HG03064 (cell line): ENCODE data around the gene ATP5F1B.

Experiments used
- ATAC-seq: cut with Tn5 transposase; IDR thresholded peaks from one replicate; pipeline ENCODE4 v1.9.1; 2021; ENCODE audit warnings: low read depth; ENCODE audit not compliant: unreplicated experiment

Gene ATP5F1B

DNA sequence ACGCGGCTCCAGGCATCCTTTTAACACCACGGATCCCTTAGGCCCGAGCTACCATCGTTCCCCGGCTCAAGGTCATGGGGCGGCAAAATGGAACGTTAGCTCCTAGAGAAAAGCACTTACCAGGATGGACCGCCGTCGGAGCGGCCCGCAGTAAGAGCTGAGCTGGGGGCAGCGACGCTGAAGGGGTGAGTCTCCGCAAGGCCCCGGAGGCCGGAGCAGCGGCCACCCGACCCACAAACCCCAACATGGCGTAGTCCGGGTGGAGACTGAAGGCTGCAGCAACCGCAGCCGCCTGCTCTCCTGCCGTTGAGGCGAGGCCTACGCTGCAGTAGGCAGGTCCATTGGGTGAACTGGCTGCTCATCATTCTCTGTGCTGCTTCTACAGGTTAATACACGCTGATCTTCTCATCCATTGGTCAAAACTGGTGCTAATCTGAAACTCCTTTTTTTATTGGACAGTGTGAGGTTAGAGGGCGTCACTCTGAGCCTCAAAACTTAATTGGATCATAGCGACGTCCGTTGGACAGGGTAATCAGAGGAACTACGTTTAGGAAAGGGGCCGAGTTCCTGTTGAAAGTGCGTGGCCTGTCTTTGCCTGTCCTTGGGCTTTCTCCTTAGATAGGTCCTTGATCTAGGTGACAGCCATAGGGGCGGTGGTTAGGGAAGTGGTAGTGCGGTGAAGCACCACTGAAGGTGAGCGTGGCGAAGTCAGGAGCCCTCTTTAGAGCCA is at the start of gene ATP5F1B:
Gene ATP5F1B (minus strand): TSS at position 268 of the 730 bp plus-strand sequence. CDS start 21 bp downstream, at position 247.
- ATAC-seq: peak; percentile 97

DNA sequence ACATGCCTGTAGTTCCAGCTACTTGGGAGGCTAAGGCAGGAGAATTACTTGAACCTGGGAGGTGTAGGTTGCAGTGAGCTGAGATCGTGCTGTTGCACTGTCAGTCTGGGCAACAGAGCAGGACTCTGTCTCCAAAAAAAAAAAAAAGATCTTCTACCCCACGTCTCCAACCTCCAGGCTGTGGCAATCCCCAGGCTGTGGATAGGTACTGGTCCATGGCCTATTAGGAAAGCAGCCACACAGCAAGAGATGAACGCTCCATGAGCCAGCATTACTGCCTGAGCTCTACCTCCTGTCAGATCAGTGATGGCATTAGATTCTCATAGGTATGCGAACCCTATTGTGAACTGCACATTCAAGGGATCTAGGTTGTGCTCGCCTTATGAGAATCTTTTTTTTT is 48.4 kb upstream of the ATP5F1B start:
- ATAC-seq: no peak

DNA sequence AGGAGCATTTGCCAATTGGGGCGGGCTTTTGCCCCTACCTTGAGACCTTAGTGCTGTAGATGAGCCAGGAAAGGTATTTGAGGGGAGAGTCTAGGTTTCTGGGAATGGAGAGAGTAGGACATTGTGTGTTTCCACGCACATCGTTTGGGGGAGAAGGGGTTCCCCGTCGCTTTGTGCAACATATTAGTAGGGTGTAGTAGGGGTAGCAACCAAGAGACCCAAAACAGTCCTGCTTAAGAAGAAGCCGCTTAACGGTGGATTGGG is 43.0 kb upstream of the ATP5F1B start:
- ATAC-seq: no peak

DNA sequence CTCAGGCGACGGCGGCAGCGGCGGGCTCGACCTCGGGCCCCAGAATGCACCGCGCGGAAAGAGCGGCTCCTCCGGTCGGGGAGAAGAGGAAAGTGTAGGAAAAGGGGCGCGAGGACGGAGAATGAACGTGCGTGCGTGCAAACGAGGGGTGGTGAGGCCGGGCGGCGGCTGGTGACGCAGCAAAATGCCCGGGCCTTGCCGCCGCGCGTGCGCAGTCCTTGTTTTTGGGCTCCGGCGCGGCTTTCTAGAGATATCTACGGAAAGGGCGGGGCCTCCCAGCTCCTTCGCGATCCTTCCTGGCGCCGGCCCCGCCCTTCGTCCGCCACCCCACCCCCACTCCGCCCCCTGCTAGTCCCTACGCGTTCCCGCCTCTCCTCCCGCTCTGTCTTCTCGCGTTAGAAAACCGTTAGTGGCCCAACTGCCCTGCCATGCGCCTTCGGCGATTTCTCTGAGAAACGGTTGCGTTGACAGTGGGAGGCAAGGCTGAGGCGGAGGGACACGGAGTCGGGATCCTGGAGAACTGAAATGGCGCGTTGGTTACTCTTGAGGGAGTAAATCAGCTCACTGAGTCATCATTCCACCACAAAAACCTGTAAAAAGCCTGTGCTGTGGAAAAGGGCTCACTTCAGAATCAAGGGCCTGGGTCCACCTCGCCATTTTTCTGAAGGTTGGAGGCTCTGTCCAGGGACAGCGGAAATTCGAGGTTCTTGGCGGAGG is 42.5 kb upstream of the ATP5F1B start, which contains the start of gene PTGES3:
Gene PTGES3 (minus strand): TSS at position 156 of the 717 bp plus-strand sequence. CDS start 285 bp downstream, outside the sequence.
- ATAC-seq: peak; percentile 51

DNA sequence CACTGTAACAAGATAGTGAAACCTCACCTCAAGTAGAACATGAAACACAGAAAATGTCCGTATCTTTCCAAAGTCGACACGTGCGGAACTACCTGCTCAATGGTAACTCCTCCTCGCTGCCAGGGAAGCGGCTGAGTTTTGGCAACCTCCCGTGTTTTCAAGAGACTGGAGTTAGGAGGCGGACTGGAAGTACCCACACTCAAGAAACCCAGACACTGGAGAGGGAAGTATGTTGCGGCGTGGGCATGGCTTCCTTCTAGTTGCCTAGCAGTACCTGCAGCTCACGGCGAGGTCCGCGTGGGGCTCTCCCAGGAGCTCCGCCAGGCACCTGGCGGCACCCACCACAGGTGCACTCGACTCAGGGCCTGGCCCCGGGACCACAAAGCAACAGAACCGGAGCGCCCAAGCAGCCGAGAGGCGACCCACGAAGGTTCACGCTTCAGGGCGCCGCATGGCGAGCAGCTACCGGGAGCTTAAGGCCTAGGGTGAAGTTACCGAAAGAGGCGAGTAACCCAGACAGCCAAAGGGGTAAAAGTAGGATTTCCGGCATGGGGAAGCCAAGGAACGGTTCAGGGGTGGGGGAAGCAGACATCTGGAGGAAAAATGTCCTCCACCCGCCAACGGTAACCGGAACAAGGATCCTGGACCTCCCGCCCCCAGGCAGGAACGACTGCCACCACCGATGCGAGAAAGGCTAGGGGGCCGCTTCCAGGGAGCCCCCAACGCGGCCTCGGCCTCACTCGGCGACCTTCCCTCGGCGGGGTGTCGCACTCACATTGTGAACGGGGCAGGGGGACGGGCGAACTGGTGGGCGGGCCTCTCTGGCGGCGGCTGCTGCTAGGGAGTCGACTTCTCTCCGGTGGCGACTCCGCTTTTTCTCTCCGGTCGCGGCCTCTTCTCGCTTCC is 41.7 kb upstream of the ATP5F1B start:
- ATAC-seq: peak; percentile 7

DNA sequence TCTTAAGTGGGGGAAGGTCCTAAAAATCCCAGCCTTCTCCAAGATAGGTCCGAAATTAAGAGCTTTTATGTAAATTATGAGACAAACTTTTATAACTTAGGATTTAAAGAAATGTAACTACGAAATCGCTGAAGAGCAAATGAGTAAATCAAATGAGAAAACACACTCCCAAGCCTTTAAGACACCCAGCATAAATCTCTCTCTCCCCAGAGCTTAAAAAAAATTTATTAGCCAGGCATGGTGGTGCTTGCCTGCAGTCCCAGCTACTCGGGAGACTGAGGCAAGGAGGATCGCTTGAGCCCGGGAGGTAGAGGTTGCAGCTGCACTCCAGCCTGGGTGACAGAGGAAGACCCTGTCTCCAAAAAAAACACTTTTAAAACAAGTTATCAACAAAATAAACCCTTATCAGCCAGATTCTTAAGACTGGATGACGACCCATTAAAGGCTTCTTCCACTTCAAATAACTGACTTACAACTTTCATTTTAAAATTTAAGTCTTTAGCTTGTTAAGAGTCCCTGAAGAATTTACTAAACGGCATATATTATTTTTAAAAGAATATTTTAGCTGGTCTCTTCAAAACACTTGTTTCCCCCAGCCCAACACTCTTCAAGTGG is 39.1 kb upstream of the ATP5F1B start:
- no peak for ATAC-seq

DNA sequence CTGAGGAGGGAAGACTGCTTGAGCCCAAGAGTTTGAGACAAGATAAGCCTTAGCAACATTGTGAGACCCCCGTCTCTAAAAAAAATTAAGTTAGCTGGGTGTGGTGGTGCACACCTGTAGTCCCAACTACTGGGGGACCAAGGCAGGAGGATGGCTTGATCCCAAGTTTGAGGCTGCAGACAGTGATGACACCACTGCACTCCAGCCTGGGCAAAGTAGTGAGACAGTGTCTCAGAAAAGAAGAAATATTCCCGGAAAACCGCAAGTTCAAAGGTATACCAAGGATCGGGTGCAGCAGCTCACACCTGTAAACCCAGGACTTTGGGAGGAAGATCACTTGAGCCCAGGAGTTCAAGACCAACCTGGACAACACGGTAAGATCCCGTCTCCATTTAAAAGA is 36.5 kb upstream of the ATP5F1B start:
- no peak for ATAC-seq

DNA sequence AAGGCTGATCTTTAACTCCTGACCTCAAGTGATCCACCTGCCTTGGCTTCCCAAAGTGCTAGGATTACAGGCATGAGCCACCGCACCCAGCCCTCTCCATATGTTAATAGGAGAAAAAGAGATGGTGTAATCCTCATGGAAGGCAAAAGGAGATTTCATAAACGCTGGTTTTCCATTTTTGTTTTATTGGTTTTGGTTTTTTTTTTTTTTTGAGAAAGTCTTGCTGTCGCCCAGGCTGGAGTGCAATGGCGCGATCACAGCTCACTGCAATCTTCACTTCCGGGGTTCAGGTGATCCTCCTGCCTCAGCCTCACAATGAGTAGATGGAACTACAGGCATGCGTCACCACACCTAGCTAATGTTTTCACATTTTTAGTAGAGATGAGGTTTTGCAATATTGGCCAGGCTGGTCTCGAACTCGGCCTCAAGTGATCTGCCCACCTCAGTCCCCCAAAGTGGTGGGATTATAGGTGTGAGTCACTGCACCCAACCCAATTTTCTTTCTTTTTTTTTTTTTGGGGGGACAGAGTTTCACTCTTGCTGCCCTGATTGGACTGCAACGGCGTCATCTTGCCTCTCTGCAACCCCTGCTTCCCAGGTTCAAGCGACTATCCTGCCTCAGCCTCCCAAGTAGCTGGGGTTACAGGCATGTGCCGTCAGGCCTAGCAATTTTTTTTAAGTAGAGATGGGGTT is 34.2 kb upstream of the ATP5F1B start:
- no peak for ATAC-seq

DNA sequence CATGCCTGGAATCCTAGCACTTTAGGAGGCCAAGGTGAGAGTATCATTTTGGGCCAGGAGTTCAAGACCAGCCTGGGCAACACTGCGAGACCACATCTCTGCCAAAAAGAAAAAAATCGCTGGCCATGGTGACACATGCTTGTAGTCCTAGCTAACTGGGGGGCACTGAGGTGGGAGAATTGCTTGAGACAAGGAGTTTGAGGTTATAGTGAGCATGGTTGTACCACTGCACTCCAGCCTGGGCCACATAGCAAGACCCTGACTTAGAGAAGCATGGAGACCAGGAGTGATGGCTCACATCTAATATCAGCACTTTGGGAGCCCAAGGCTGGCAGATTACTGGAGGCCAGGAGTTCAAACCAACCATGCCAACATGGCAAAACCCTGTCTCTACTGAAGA is 33.1 kb upstream of the ATP5F1B start:
- ATAC-seq: no peak

DNA sequence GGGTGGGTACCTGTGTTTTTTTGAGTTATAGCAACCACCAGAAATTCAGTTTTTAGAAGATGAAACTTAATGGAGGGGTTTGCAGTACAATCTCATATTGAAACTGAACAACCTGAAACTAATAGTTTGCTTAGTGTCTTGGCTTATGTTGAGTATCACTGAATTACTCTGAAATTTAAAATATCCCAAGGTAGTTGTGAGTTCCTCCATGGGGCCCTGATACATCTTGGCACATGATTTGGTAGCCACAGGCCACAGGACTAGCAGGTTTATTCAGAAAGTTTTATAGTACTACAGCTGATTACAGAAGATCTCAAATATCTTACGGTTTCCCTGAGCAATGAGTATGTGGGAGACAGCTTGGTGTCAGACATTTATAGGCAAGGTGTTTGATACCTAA is 31.9 kb upstream of the ATP5F1B start:
- no peak for ATAC-seq

DNA sequence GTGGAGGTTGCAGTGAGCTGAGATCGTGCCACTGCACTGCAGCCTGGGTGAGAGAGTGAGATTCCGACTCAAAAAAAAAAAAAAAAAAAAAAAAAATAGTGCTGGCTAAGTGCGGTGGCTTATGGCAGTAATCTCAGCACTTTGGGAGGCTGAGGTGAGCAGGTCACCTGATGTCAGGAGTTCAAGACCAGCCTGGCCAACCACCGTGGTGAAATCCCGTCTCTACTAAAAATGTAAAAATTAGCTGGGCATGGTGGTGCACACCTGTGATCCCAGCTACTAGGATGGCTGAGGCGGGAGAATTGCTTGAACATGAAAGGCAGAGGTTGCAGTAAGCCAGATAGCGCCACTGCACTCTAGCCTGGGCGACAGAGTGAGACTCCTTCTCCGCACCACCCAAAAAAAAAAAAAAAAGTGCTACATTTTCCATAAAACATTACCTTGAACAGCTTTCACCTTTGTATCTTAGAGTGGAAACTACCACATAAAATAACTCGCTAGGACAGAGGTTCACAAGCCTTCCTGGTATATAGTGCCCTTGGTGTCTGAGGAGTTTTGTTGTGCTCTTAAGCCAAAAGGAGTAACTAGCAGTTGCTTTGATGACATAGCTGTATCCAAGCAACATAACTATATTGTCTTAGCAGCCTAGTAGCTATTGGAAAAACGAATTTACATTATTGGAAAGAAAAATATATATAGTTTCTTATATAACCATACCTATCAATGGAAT is 31.2 kb upstream of the ATP5F1B start:
- no peak for ATAC-seq

DNA sequence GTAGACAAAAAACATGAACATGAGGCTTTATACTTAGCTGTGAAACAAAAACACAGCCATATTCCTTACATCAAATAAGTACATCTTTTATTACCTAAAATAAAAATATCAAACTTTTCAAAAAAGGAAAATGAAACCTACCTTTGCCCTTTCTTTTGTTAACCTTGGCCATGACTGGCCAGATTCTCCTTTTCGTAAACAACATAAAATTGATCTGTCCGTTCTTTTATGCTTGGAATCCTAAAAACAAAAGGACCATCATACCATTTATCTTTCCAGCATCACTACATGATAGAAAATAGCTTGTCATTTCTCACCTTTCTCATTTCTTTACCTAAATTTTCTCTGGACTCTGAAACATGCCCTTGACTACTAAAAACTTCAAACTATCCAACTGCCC is 25.8 kb upstream of the ATP5F1B start:
- ATAC-seq: no peak

DNA sequence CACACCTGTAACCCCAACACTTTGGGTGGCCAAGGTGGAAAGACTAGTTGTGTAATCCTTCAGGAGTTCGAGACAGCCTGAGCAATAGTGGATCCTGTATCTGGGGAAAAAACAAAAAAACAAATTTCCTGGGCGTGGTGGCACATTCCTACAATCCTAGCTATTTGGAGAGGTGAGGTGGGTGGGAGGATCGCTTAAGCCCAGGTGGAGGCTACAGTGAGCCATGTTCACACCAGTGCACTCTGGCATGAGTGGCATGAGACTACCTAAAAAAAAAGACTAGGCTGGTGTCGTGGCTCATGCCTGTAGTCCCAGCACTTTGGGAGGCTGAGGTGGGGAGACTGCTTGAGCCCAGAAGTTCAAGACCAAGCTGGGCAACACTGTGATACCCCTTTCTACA is 25.1 kb upstream of the ATP5F1B start:
- no peak for ATAC-seq

DNA sequence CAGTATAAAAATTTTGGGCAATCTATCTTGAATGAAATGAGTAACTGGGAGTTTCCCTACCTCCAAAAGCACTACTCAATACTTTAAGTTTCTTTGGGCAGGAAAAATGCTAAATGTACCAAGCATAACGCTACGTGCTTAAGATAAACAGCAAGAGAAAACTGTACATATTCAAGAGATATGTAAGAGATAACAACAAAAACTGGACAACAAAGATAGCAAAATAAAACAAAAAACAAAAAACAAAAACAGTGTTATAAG is 22.3 kb upstream of the ATP5F1B start:
- no peak for ATAC-seq

DNA sequence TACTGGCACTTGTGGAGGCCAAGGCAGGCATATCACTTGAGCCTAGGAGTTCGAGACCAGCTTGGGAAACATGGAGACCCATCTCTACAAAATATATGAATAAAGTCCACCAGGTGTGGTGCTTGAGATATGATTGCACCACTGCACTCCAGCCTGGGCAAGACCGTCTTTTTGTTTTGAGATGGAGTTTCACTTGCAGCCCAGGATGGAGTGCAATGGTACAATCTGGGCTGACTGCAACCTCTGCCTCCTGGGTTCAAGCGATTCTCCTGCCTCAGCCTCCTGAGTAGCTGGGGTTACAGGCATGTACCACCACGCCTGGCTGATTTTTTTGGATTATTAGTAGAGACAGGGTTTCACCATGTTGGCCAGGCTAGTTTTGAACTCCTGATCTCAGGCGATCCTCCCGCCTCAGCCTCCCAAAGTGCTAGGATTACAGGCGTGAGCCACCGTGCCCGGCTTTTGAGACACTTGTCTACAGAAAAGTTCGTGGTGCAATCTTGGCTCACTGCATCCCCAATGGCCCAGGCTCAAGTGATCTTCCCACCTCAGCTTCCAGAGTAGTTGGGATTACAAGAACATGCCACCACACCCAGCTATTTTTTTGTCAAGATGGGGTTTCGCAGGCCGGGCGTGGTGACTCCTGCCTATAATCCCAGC is 16.3 kb upstream of the ATP5F1B start:
- ATAC-seq: no peak

DNA sequence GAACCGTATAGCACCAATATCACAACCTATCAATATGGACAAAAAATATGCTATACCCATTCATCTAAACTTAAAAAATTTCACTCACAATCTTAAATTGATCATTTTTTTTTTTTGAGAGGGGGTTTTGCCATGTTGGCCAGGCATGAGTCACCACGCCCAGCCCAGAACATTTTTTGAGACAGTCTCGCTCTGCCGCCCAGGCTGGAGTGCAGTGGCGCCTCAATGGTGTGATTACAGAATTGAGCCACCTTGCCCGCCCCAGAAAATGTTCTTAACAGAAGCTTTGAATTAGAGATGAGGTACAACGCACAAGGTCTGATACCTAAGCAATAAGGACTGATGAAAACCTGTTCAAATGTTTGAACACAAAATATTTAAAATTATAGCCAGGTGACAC is 15.8 kb upstream of the ATP5F1B start:
- ATAC-seq: no peak

DNA sequence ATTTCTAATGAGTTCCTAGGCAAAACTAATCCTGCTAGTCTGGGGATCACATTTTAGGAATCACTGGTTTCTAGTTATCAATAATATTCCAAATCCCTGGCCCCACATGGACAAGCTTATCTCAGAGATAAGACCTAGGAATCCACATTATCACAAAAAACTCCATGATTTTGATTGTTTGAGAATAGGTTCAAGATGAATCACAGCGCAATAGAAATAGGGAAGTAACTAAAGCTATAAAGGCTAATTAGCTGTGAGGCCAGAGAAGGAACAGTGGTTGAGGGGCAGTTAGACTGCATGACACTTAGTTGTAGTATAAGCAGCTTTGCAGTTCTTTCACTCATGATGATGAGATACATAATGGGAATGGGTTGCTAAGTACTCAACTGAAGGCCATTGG is 13.1 kb upstream of the ATP5F1B start:
- ATAC-seq: no peak

DNA sequence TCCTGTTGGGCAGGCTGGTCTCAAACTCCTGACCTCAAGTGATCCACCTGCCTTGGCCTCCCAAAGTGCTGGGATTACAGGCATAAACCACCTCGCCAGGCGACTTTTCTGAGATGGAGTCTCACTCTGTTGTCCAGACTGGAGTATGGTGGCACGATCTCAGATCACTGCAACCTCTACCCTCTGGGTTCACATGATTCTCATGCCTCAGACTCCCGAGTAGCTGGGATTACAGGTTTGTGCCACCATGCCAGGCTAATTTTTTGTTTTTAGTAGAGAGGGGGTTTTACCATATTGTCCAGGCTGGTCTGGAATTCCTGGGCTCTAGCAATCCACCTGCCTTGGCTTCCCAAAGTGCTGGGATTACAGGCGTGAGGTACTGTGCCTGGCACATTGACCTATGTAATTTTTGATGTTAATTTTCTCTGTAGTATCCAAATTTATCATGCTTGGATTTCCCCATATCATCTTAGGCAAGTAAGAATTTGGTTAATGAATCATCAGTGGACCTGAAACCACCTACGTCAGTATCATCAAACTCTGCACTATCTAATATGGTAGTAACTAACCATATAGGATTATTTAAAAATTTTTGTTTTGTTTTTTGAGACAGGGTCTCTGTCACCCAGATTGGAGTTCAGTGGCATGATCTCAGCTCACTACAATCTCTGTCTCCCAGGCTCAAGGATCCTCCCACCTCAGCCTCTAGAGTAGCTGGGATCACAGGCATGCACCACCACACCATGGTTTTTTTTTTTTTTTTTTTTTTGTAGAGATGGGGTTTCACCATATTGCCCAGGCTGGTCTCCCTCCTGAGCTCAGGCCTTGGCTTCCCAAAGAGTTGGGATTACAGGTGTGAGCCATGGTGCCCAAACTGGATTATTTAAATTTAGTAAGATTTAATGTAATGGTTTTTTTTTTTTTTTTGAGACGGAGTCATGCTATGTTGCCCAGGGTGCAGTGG is 11.9 kb upstream of the ATP5F1B start:
- ATAC-seq: no peak
